DOHH2 (cell line): ENCODE measurements around the gene DMGDH.

ENCODE experiments used
- CTCF ChIP-seq: fragments of 200-600 bp; sonication (generic); IDR thresholded peaks from one replicate; pipeline ENCODE4 v1.5.1; 2014; ENCODE audit warnings: antibody characterized with exemption, mild to moderate bottlenecking, low read depth, low read length; ENCODE audit not compliant: poor library complexity, severe bottlenecking
- EZH2phosphoT487 ChIP-seq: fragments of 200-600 bp; sonication (generic); IDR thresholded peaks from 2 replicates; pipeline ENCODE4 v1.6.1; 2017; ENCODE audit warnings: borderline replicate concordance, mild to moderate bottlenecking, antibody characterized with exemption, low read length, moderate library complexity, mixed read lengths

DNA sequence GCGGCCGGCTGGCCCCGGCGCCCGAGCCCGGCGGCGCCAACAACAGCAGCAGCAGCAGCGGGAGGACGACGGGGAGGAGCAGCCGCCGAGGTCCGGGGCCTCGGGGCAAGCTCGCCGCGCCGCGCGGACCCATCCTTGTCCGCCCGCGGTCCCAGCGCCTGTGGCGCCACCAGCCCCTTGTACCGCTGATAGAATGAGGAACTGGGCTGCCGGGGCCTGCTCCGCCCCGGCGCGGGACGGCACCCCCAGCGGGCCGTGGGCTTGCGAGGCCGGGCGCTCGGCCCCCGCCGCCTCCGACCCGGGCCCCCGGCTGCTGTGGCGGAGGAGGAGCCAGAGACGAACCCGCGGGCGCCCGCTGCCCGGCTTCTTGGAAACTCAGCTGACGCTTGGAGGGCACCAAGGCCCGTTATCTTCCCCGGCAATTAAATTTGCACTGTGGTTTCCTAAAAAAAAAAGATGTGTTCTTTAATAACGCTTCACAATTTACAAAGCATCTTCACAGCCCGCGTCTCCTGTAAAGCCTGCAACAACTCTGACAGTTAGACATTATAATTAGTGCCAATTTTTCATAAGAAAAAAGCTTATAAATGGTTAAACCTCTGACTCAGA lies 84.3 kb downstream of the DMGDH start, which contains the start of gene ARSB:
- TF ChIP-seq CTCF (peak; percentile 1), EZH2phosphoT487 (no peak; the same call in 1 of the 2 replicates)
